WTC11 (cell line): ENCODE results near the gene PLXND1. TPM values are rescaled to one million over a fixed set of nuclear protein-coding genes. Genes with fewer than 3 reads are reported as not detected.

ENCODE experiments used
- ATAC-seq: fragments of 200-7000 bp; cut with Tn5 transposase; 2 replicates; pipeline ENCODE4 v1.10.0; 2021; ENCODE audit warnings: mild to moderate bottlenecking, moderate library complexity
- CTCF ChIA-PET: fragments of 300-600 bp; sonication (Branson Sonifier 250); formaldehyde crosslinking; loops from one replicate; lab custom pipeline; 2021; ENCODE audit warnings: antibody characterized with exemption; lab: Charles Lee
- POLR2A ChIA-PET: fragments of 350-600 bp; sonication (Branson Sonifier 250); formaldehyde crosslinking; loops from one replicate; lab custom pipeline; 2021; ENCODE audit warnings: antibody characterized with exemption; lab: Charles Lee
- DNase-seq: peaks from one replicate; pipeline ENCODE4 v3.0.0; 2021; ENCODE audit warnings: low spot score
- H3K27ac Mint-ChIP-seq: 2 replicates; pipeline ENCODE4 v1.8.0; 2021; ENCODE audit warnings: mixed read lengths
- H3K27me3 Mint-ChIP-seq: 2 replicates; pipeline ENCODE4 v1.8.0; 2021; ENCODE audit warnings: low read depth, mild to moderate bottlenecking, moderate library complexity, mixed read lengths
- H3K36me3 Mint-ChIP-seq: 2 replicates; pipeline ENCODE4 v1.8.0; 2021; ENCODE audit warnings: mixed read lengths
- H3K4me1 Mint-ChIP-seq: 2 replicates; pipeline ENCODE4 v1.8.0; 2022; ENCODE audit warnings: mixed read lengths
- H3K4me3 Mint-ChIP-seq: 2 replicates; pipeline ENCODE4 v1.8.0; 2021; ENCODE audit warnings: mild to moderate bottlenecking, moderate library complexity, mixed read lengths
- H3K9me3 Mint-ChIP-seq: 2 replicates; pipeline ENCODE4 v1.8.0; 2021; ENCODE audit warnings: mixed read lengths
- JAZF1 ChIP-seq: fragments of 250-450 bp; sonication (Bioruptor Pico); IDR thresholded peaks from 2 replicates; pipeline ENCODE4 v1.9.0; 2021; ENCODE audit warnings: moderate library complexity, mild to moderate bottlenecking, inconsistent platforms
- SMAD3 ChIP-seq: sonication (generic); formaldehyde crosslinking; IDR thresholded peaks from 2 replicates; pipeline ENCODE4 v1.8.0; 2022; ENCODE audit warnings: missing genetic modification reagents, mild to moderate bottlenecking, borderline replicate concordance
- TEAD1 ChIP-seq: sonication (generic); formaldehyde crosslinking; IDR thresholded peaks from 2 replicates; pipeline ENCODE4 v1.8.0; 2022; ENCODE audit warnings: mild to moderate bottlenecking, missing genetic modification reagents
- ZNF317 ChIP-seq: sonication (generic); formaldehyde crosslinking; IDR thresholded peaks from 2 replicates; pipeline ENCODE4 v1.8.1; 2023; ENCODE audit warnings: low read depth, mild to moderate bottlenecking, moderate library complexity, missing genetic modification reagents, borderline replicate concordance
- total RNA-seq: library from RNA; stranded (reverse); gene quantifications from 3 replicates; pipeline ENCODE4 v1.2.3, GENCODE V29; 2021
- TF ChIP-seq, protein P1 (sequence below): fragments of 250-450 bp; sonication (Bioruptor Pico); conservative IDR thresholded peaks from 2 replicates; pipeline ENCODE4 v1.9.0; 2021; ENCODE audit warnings: mild to moderate bottlenecking
- TF ChIP-seq, protein P2 (sequence below): fragments of 250-450 bp; sonication (Bioruptor Pico); IDR thresholded peaks from 2 replicates; pipeline ENCODE4 v1.9.0; 2021; ENCODE audit warnings: mild to moderate bottlenecking, borderline replicate concordance
- TF ChIP-seq, protein P3 (sequence below): fragments of 250-450 bp; sonication (Bioruptor Pico); IDR thresholded peaks from 2 replicates; pipeline ENCODE4 v1.9.0; 2021; ENCODE audit warnings: mild to moderate bottlenecking
- TF ChIP-seq, protein P4 (sequence below): sonication (generic); formaldehyde crosslinking; IDR thresholded peaks from 2 replicates; pipeline ENCODE4 v1.8.1; 2023; ENCODE audit warnings: mild to moderate bottlenecking, missing genetic modification reagents
- TF ChIP-seq, protein P5 (sequence below): sonication (generic); formaldehyde crosslinking; conservative IDR thresholded peaks from 2 replicates; pipeline ENCODE4 v1.8.1; 2023; ENCODE audit warnings: mild to moderate bottlenecking, low read depth, missing genetic modification reagents, moderate library complexity

PLXND1 gene
- total RNA-seq, 1 experiment from 2014 or later = 56.7 TPM

DNA sequence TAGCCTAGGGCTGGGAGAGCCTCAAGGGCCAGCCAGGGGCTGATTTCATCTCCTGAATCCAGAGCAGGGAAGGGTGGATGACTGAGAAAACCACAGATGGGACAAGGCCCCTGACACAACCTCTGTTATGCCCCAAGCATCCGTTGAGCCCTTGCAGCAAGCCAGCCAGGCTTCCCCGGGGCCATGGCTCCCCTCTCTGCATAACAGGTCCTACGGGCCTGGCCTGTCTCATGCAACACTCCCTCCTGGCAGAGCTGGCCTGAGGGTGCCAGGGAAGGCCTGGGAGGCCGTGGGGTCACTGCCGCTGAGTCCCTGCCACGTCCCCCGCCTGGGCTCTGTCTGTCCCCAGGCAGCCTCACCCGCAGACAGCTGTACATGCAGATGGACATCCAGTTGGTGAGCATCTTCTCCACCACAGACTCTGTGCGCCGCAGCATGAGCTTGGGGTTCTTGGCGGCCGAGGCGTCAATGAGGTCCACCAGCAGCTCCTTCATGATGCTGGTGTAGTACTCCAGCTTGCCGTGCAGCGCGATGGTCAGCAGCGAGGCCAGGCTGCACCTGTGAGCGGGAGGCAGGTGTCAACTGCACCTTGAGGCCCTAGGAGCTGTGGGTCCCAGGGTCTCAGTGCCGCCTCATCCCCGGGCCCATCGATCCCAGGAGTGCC, 41.4 kb downstream of the PLXND1 start:
- H3K27ac Mint-ChIP-seq = 0 out of 2 replicates have a peak overlapping the region, but pooled peaks have one; percentile 44
- POLR2A ChIA-PET = no interaction called here

More for the DNA sequence above, 41.4 kb downstream of the PLXND1 start:
- CTCF ChIA-PET = interaction anchor here (1.1 to 1.3 kb wide), 2 partner anchors 10 to 75 kb away, joined by 4 read pairs; no protein-coding TSS in a partner anchor
- Mint-ChIP-seq H3K36me3 (peaks cover 2% of the 10 kb centered on the region; the same call in 1 of the 2 replicates), H3K9me3 (no peaks in the 10 kb centered on the region), H3K4me1 (peaks cover 5% of the 10 kb centered on the region), H3K27me3 (no peaks in the 10 kb centered on the region), H3K4me3 (no peak overlapping the region)
- ATAC-seq (no peak), DNase-seq (no peak)
- TF ChIP-seq TEAD1 (no peak), JAZF1 (no peak), SMAD3 (CRISPR knock-in tag) (no peak), ZNF317 (no peak)
- TF ChIP-seq, protein P1, sequence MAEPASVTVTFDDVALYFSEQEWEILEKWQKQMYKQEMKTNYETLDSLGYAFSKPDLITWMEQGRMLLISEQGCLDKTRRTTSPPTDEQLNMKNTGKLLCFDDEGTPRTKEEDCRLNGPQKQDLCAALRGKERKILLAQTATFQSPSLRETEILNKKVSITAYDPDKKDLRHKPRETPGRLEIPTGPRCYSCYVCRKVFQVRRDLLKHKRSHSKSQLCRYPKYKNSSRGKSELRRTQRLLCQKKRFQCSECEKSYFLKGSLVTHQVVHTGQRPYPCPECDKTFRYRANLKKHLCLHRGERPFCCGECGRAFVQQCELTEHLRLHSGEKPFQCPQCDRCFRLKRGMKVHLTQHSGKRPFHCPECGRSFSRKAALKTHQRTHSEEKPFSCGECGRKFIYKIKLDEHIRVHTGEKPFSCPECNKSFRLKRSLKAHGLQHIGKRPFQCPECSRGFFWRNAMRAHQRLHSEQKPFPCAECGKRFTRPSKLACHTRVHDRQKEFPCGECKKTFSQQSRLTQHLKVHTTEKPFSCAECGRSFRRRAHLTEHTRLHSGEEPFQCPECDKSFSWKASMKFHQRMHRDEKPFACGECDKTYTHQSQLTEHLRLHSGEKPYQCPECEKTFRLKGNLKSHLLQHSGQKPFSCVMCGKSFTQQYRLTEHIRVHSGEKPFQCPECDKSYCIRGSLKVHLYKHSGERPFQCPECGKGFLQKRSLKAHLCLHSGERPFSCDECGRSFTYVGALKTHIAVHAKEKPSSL (CRISPR knock-in tag) = no peak
- TF ChIP-seq, protein P2, sequence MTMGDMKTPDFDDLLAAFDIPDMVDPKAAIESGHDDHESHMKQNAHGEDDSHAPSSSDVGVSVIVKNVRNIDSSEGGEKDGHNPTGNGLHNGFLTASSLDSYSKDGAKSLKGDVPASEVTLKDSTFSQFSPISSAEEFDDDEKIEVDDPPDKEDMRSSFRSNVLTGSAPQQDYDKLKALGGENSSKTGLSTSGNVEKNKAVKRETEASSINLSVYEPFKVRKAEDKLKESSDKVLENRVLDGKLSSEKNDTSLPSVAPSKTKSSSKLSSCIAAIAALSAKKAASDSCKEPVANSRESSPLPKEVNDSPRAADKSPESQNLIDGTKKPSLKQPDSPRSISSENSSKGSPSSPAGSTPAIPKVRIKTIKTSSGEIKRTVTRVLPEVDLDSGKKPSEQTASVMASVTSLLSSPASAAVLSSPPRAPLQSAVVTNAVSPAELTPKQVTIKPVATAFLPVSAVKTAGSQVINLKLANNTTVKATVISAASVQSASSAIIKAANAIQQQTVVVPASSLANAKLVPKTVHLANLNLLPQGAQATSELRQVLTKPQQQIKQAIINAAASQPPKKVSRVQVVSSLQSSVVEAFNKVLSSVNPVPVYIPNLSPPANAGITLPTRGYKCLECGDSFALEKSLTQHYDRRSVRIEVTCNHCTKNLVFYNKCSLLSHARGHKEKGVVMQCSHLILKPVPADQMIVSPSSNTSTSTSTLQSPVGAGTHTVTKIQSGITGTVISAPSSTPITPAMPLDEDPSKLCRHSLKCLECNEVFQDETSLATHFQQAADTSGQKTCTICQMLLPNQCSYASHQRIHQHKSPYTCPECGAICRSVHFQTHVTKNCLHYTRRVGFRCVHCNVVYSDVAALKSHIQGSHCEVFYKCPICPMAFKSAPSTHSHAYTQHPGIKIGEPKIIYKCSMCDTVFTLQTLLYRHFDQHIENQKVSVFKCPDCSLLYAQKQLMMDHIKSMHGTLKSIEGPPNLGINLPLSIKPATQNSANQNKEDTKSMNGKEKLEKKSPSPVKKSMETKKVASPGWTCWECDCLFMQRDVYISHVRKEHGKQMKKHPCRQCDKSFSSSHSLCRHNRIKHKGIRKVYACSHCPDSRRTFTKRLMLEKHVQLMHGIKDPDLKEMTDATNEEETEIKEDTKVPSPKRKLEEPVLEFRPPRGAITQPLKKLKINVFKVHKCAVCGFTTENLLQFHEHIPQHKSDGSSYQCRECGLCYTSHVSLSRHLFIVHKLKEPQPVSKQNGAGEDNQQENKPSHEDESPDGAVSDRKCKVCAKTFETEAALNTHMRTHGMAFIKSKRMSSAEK (CRISPR knock-in tag) = no peak
- TF ChIP-seq, protein P3, sequence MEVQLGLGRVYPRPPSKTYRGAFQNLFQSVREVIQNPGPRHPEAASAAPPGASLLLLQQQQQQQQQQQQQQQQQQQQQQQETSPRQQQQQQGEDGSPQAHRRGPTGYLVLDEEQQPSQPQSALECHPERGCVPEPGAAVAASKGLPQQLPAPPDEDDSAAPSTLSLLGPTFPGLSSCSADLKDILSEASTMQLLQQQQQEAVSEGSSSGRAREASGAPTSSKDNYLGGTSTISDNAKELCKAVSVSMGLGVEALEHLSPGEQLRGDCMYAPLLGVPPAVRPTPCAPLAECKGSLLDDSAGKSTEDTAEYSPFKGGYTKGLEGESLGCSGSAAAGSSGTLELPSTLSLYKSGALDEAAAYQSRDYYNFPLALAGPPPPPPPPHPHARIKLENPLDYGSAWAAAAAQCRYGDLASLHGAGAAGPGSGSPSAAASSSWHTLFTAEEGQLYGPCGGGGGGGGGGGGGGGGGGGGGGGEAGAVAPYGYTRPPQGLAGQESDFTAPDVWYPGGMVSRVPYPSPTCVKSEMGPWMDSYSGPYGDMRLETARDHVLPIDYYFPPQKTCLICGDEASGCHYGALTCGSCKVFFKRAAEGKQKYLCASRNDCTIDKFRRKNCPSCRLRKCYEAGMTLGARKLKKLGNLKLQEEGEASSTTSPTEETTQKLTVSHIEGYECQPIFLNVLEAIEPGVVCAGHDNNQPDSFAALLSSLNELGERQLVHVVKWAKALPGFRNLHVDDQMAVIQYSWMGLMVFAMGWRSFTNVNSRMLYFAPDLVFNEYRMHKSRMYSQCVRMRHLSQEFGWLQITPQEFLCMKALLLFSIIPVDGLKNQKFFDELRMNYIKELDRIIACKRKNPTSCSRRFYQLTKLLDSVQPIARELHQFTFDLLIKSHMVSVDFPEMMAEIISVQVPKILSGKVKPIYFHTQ (CRISPR knock-in tag) = no peak
- TF ChIP-seq, protein P4, sequence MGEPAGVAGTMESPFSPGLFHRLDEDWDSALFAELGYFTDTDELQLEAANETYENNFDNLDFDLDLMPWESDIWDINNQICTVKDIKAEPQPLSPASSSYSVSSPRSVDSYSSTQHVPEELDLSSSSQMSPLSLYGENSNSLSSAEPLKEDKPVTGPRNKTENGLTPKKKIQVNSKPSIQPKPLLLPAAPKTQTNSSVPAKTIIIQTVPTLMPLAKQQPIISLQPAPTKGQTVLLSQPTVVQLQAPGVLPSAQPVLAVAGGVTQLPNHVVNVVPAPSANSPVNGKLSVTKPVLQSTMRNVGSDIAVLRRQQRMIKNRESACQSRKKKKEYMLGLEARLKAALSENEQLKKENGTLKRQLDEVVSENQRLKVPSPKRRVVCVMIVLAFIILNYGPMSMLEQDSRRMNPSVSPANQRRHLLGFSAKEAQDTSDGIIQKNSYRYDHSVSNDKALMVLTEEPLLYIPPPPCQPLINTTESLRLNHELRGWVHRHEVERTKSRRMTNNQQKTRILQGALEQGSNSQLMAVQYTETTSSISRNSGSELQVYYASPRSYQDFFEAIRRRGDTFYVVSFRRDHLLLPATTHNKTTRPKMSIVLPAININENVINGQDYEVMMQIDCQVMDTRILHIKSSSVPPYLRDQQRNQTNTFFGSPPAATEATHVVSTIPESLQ (CRISPR knock-in tag) = no peak
- TF ChIP-seq, protein P5, sequence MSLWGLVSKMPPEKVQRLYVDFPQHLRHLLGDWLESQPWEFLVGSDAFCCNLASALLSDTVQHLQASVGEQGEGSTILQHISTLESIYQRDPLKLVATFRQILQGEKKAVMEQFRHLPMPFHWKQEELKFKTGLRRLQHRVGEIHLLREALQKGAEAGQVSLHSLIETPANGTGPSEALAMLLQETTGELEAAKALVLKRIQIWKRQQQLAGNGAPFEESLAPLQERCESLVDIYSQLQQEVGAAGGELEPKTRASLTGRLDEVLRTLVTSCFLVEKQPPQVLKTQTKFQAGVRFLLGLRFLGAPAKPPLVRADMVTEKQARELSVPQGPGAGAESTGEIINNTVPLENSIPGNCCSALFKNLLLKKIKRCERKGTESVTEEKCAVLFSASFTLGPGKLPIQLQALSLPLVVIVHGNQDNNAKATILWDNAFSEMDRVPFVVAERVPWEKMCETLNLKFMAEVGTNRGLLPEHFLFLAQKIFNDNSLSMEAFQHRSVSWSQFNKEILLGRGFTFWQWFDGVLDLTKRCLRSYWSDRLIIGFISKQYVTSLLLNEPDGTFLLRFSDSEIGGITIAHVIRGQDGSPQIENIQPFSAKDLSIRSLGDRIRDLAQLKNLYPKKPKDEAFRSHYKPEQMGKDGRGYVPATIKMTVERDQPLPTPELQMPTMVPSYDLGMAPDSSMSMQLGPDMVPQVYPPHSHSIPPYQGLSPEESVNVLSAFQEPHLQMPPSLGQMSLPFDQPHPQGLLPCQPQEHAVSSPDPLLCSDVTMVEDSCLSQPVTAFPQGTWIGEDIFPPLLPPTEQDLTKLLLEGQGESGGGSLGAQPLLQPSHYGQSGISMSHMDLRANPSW = no peak
